CD4-positive, alpha-beta T cell (primary cell): ENCODE data around the gene IRAG1. TPM values are rescaled to one million over a fixed set of nuclear protein-coding genes. Genes with fewer than 3 reads are reported as not detected.

Source experiments
- ATAC-seq: fragments of 200-7000 bp; cut with Tn5 transposase; one replicate; pipeline ENCODE4 v1.10.0; 2022; ENCODE audit warnings: mild to moderate bottlenecking; ENCODE audit not compliant: poor library complexity
- CTCF ChIA-PET: fragments of 350-600 bp; sonication (Branson Sonifier 250); formaldehyde crosslinking; loops from one replicate; lab custom pipeline; 2021; ENCODE audit warnings: antibody characterized with exemption, inconsistent platforms; lab: Charles Lee
- POLR2A ChIA-PET: fragments of 350-600 bp; sonication (Branson Sonifier 250); formaldehyde crosslinking; loops from one replicate; lab custom pipeline; 2021; ENCODE audit warnings: antibody characterized with exemption, inconsistent platforms; lab: Charles Lee
- DNase-seq, 14 experiments: peaks; one replicate each; pipeline ENCODE4 v3.0.0-alpha.2; 2013 to 2020; ENCODE audit warnings: mixed read lengths in 2 of 14
- H3K27ac ChIP-seq, 2 donors: one replicate each; pipeline versions ENCODE4 v1.5.1 to v1.7.0; 2013; ENCODE audit warnings: low read length in 2 of 2, low read depth in 1 of 2, mild to moderate bottlenecking in 1 of 2
- H3K27me3 ChIP-seq, 2 experiments: 1 replicate in 1 of 2; 2 replicates in 1 of 2; pipeline versions ENCODE4 v1.6.1 to v1.7.0; 2013; ENCODE audit warnings: low read length in 2 of 2, control low read depth in 1 of 2, mild to moderate bottlenecking in 1 of 2, moderate library complexity in 1 of 2; ENCODE audit not compliant: insufficient read depth in 2 of 2, control insufficient read depth in 1 of 2
- H3K36me3 ChIP-seq: one replicate; pipeline ENCODE4 v1.6.1; 2013; ENCODE audit warnings: low read length, control low read depth; ENCODE audit not compliant: insufficient read depth
- H3K4me1 ChIP-seq: one replicate; pipeline ENCODE4 v1.6.1; 2013; ENCODE audit warnings: low read length, control low read depth; ENCODE audit not compliant: insufficient read depth
- H3K4me3 ChIP-seq: one replicate; pipeline ENCODE4 v1.5.1; 2013; ENCODE audit warnings: mild to moderate bottlenecking, low read length, moderate library complexity
- H3K9me3 ChIP-seq, 2 experiments: 1 replicate in 1 of 2; 2 replicates in 1 of 2; pipeline versions ENCODE4 v1.6.1 to v1.7.0; 2013; ENCODE audit warnings: low read length in 2 of 2, mild to moderate bottlenecking in 2 of 2, control low read depth in 1 of 2, moderate library complexity in 1 of 2; ENCODE audit not compliant: control insufficient read depth in 1 of 2, insufficient read depth in 1 of 2
- H3K27ac Mint-ChIP-seq: one replicate; pipeline ENCODE4 v1.8.0; 2020; ENCODE audit warnings: mixed read lengths
- H3K27me3 Mint-ChIP-seq: one replicate; pipeline ENCODE4 v1.8.0; 2021; ENCODE audit warnings: mixed read lengths
- H3K36me3 Mint-ChIP-seq: one replicate; pipeline ENCODE4 v1.8.0; 2021; ENCODE audit warnings: low read depth, mixed read lengths
- H3K4me1 Mint-ChIP-seq: one replicate; pipeline ENCODE4 v1.8.0; 2021; ENCODE audit warnings: low read depth, mixed read lengths
- H3K4me3 Mint-ChIP-seq: one replicate; pipeline ENCODE4 v1.8.0; 2020; ENCODE audit warnings: mild to moderate bottlenecking, mixed read lengths
- H3K9me3 Mint-ChIP-seq: one replicate; pipeline ENCODE4 v1.8.0; 2020; ENCODE audit warnings: mixed read lengths
- intact Hi-C, 2 experiments: fragments of 100-400 bp; cut with DNase I in 1 of 2; cut with micrococcal nuclease in 1 of 2; formaldehyde crosslinking; loops; one replicate each; pipeline versions ENCODE4 v1.15.1 to v1.9.0; 2023 to 2025; cut with DNase I, micrococcal nuclease
- total RNA-seq, 174 experiments: library from RNA in 2 of 174; stranded (reverse) in 2 of 174; gene quantifications; one replicate each; pipeline ENCODE4 v1.2.3 and lab custom pipeline; 2021 to 2026
- TF ChIP-seq, protein P1 (sequence below): fragments of 200-600 bp; IDR thresholded peaks from one replicate; pipeline ENCODE4 v1.8.0; 2022; ENCODE audit warnings: antibody characterized with exemption, mild to moderate bottlenecking

Gene IRAG1
- total RNA-seq, 2 experiments from 2014 or later, result not detected

DNA sequence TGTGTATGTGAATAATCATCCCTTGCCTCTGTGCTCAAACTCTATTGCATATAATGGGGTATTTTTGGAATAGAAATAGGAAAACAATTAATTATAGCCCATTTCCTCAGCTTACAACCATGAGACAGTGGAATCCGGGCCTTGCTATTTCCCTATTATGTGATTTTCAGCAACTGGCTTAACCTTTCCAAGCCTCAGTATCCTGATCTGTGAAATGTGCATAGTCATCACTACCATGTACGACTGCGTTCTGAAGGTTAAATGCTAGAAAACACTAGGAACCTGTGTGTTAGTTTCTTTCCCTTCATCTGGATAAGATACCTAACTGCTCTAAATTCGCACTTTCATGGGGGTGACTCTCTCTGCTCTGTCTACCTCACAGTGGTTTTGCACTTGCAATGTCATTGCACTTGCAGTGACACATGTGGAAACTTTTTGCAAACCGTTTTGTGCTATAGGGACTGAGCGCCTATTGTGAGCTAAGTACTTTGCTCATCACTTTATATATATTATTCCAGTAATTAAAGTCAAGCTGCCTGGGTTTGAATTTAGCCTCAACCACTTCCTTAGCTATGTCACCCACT lies 48.3 kb downstream of the IRAG1 start:
- Histone ChIP-seq H3K27ac (no peak overlapping the region), H3K9me3 (no peaks in the 10 kb centered on the region), H3K4me1 (no peaks in the 10 kb centered on the region), H3K4me3 (no peak overlapping the region), H3K36me3 (no peaks in the 10 kb centered on the region), H3K27me3 (no peaks in the 10 kb centered on the region)
- CTCF ChIA-PET, result interaction anchor here (1.6 kb wide), 1 partner anchor 9 kb away, joined by 3 read pairs; no protein-coding TSS in a partner anchor
- Mint-ChIP-seq H3K27me3 (no peaks in the 10 kb centered on the region), H3K9me3 (no peaks in the 10 kb centered on the region), H3K27ac (no peak overlapping the region), H3K36me3 (no peaks in the 10 kb centered on the region), H3K4me3 (no peak overlapping the region), H3K4me1 (no peaks in the 10 kb centered on the region)
- ATAC-seq (no peak), DNase-seq (no peak)
- POLR2A ChIA-PET, result no interaction called here
- intact Hi-C loops, result no loop called here
- TF ChIP-seq, protein P1, sequence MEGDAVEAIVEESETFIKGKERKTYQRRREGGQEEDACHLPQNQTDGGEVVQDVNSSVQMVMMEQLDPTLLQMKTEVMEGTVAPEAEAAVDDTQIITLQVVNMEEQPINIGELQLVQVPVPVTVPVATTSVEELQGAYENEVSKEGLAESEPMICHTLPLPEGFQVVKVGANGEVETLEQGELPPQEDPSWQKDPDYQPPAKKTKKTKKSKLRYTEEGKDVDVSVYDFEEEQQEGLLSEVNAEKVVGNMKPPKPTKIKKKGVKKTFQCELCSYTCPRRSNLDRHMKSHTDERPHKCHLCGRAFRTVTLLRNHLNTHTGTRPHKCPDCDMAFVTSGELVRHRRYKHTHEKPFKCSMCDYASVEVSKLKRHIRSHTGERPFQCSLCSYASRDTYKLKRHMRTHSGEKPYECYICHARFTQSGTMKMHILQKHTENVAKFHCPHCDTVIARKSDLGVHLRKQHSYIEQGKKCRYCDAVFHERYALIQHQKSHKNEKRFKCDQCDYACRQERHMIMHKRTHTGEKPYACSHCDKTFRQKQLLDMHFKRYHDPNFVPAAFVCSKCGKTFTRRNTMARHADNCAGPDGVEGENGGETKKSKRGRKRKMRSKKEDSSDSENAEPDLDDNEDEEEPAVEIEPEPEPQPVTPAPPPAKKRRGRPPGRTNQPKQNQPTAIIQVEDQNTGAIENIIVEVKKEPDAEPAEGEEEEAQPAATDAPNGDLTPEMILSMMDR, result no peak

Other genes with a start within 250 kb of the IRAG1 start
- 10 to 100 TPM; 13.2 to 14.1 TPM for gene AMPD3, start 238.5 kb downstream of the IRAG1 start, total RNA-seq
- 10 to 100 TPM; 18.0 to 19.0 TPM for gene RNF141, start 152.6 kb downstream of the IRAG1 start, total RNA-seq
- not detected for gene LYVE1, start 125.1 kb downstream of the IRAG1 start, total RNA-seq
- 10 to 100 TPM; 34.0 to 34.7 TPM for gene CTR9, start 57.5 kb upstream of the IRAG1 start, total RNA-seq
- gene EIF4G2, start 115.2 kb upstream of the IRAG1 start, total RNA-seq, result 1,000 to 10,000 TPM; 1,001 to 1,008 TPM
- 10 to 100 TPM; 71.1 to 72.0 TPM for gene ZBED5, start 164.3 kb upstream of the IRAG1 start, total RNA-seq